ENCODE data around the gene ARHGAP24. TPM values are rescaled to one million over a fixed set of nuclear protein-coding genes. Genes with fewer than 3 reads are reported as not detected.
A peak's percentile ranks its signal among the peaks of the same experiment; 100 is the strongest.

Gene ARHGAP24
- total and polyA plus RNA-seq, 4 donors: 10.0 to 79.4 (median 21.6) TPM

DNA sequence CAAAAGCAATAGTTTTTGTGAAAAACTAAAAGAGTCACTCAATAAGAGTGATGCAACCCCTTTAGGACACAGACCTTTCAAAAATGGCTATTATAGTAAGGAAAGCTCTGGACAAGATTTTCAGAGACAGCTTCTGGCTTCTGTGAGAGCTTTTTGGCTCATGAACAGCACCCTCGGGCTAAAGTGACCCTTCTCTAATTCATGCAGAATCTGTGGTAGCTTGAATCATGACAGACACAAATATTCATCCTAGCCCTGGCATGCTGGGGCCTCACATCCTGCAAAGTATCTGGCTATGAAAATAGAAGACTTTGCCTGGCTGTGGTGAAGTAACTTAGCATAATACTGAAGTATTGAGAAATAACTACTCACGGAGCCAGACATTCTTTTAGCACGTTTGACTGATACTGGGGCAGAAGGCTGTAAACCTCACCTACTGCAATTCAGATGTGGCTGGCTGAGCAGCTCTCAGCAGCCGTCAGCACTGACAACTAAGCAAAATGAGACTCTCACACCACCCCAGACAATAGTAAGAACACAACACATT lies 557.6 kb downstream of the ARHGAP24 start:
- H3K9me3 ChIP-seq (ENCODE audit: control insufficient read depth in 4 of 4, insufficient read depth in 3 of 4, low read length in 3 of 4): no peaks in the 10 kb centered on the region
- WGBS, 2 donors: 8 to 19% methylated on average over 4 of the region's 4 CpGs
- no peak overlapping the region for H3K4me3 ChIP-seq
- TF ChIP-seq, protein P1, sequence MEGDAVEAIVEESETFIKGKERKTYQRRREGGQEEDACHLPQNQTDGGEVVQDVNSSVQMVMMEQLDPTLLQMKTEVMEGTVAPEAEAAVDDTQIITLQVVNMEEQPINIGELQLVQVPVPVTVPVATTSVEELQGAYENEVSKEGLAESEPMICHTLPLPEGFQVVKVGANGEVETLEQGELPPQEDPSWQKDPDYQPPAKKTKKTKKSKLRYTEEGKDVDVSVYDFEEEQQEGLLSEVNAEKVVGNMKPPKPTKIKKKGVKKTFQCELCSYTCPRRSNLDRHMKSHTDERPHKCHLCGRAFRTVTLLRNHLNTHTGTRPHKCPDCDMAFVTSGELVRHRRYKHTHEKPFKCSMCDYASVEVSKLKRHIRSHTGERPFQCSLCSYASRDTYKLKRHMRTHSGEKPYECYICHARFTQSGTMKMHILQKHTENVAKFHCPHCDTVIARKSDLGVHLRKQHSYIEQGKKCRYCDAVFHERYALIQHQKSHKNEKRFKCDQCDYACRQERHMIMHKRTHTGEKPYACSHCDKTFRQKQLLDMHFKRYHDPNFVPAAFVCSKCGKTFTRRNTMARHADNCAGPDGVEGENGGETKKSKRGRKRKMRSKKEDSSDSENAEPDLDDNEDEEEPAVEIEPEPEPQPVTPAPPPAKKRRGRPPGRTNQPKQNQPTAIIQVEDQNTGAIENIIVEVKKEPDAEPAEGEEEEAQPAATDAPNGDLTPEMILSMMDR (IDR thresholded peaks at IDR 0.05; ENCODE audit: control extremely low read depth, extremely low read depth): no peak
- no peak overlapping the region for H3K9ac ChIP-seq (ENCODE audit: insufficient read depth in 1 of 2, low read length in 2 of 2)
- peak; percentile 79 for ATAC-seq (ENCODE audit: insufficient read depth, low FRiP score)
- H3K27ac ChIP-seq (ENCODE audit: low read depth in 1 of 2, low read length in 1 of 2): peak overlapping the region; percentile 51 to 66
- peak in 2 of 3 donors; percentile 17 to 61 for DNase-seq
- H3K27me3 ChIP-seq (ENCODE audit: control insufficient read depth in 3 of 3, insufficient read depth in 3 of 3, low read length in 2 of 3): no peaks in the 10 kb centered on the region
- H3K36me3 ChIP-seq (ENCODE audit: control insufficient read depth in 4 of 4, insufficient read depth in 4 of 4, low read length in 4 of 4): no peaks in the 10 kb centered on the region
- peaks cover 0 to 14% (median 9%) of the 10 kb centered on the region in 5 donors for H3K4me1 ChIP-seq (ENCODE audit: control insufficient read depth in 5 of 5, insufficient read depth in 5 of 5, low read length in 5 of 5)

- Histone ChIP-seq H3K4me1 (ENCODE audit: control insufficient read depth in 5 of 5, insufficient read depth in 5 of 5, low read length in 5 of 5) (peaks cover 0 to 18% (median 9%) of the 10 kb centered on the region in 5 donors), H3K9ac (ENCODE audit: insufficient read depth in 1 of 2, low read length in 2 of 2) (no peak overlapping the region), H3K4me3 (no peak overlapping the region), H3K36me3 (ENCODE audit: control insufficient read depth in 4 of 4, insufficient read depth in 4 of 4, low read length in 4 of 4) (no peaks in the 10 kb centered on the region), H3K27me3 (ENCODE audit: control insufficient read depth in 3 of 3, insufficient read depth in 3 of 3, low read length in 2 of 3) (no peaks in the 10 kb centered on the region), H3K9me3 (ENCODE audit: control insufficient read depth in 4 of 4, insufficient read depth in 3 of 4, low read length in 3 of 4) (no peaks in the 10 kb centered on the region), H3K27ac (ENCODE audit: low read depth in 1 of 2, low read length in 1 of 2) (peak overlapping the region; percentile 51 to 78)
- DNase-seq (peak; percentile 15 to 53 (median 33)), ATAC-seq (ENCODE audit: insufficient read depth, low FRiP score) (peak; percentile 14)
- TF ChIP-seq, protein P1 (IDR thresholded peaks at IDR 0.05; ENCODE audit: control extremely low read depth, extremely low read depth): no peak
- 12 to 19% methylated on average over 4 of the region's 4 CpGs for WGBS, 2 donors
Observed at GRCh38 chr4:86033171-86033570, 558.2 kb downstream of the ARHGAP24 start.

- H3K27ac ChIP-seq (ENCODE audit: low read depth in 1 of 2, low read length in 1 of 2): no peak overlapping the region
- no peaks in the 10 kb centered on the region for H3K36me3 ChIP-seq (ENCODE audit: control insufficient read depth in 4 of 4, insufficient read depth in 4 of 4, low read length in 4 of 4)
- no peak overlapping the region for H3K4me3 ChIP-seq
- DNase-seq (no peak), ATAC-seq (ENCODE audit: insufficient read depth, low FRiP score) (no peak)
- TF ChIP-seq, protein P1 (IDR thresholded peaks at IDR 0.05; ENCODE audit: control extremely low read depth, extremely low read depth): no peak
- H3K9me3 ChIP-seq (ENCODE audit: control insufficient read depth in 4 of 4, insufficient read depth in 3 of 4, low read length in 3 of 4): no peaks in the 10 kb centered on the region
- H3K27me3 ChIP-seq (ENCODE audit: control insufficient read depth in 3 of 3, insufficient read depth in 3 of 3, low read length in 2 of 3): no peaks in the 10 kb centered on the region
- H3K4me1 ChIP-seq (ENCODE audit: control insufficient read depth in 5 of 5, insufficient read depth in 5 of 5, low read length in 5 of 5): peaks cover 0 to 20% (median 9%) of the 10 kb centered on the region in 5 donors
- H3K9ac ChIP-seq (ENCODE audit: insufficient read depth in 1 of 2, low read length in 2 of 2): no peak overlapping the region
- WGBS, 2 donors: 84 to 97% methylated on average over 2 of the region's 2 CpGs
Observed at GRCh38 chr4:86034616-86035015, 559.7 kb downstream of the ARHGAP24 start.

- no peak for ATAC-seq (ENCODE audit: insufficient read depth, low FRiP score)
- no peak overlapping the region for H3K4me3 ChIP-seq
- no peaks in the 10 kb centered on the region for H3K9me3 ChIP-seq (ENCODE audit: control insufficient read depth in 4 of 4, insufficient read depth in 3 of 4, low read length in 3 of 4)
- no peaks in the 10 kb centered on the region for H3K36me3 ChIP-seq (ENCODE audit: control insufficient read depth in 4 of 4, insufficient read depth in 4 of 4, low read length in 4 of 4)
- H3K9ac ChIP-seq (ENCODE audit: insufficient read depth in 1 of 2, low read length in 2 of 2): no peak overlapping the region
- 89% methylated on average over 1 of the region's 1 CpG for WGBS, 2 donors
- peaks cover 0 to 20% (median 9%) of the 10 kb centered on the region in 5 donors for H3K4me1 ChIP-seq (ENCODE audit: control insufficient read depth in 5 of 5, insufficient read depth in 5 of 5, low read length in 5 of 5)
- no peaks in the 10 kb centered on the region for H3K27me3 ChIP-seq (ENCODE audit: control insufficient read depth in 3 of 3, insufficient read depth in 3 of 3, low read length in 2 of 3)
- TF ChIP-seq, protein P1 (IDR thresholded peaks at IDR 0.05; ENCODE audit: control extremely low read depth, extremely low read depth): no peak
- DNase-seq: no peak
- no peak overlapping the region for H3K27ac ChIP-seq (ENCODE audit: low read depth in 1 of 2, low read length in 1 of 2)
Observed at GRCh38 chr4:86035688-86036087, 560.7 kb downstream of the ARHGAP24 start.

All from lung (tissue), 12 donors.